ENCODE measurements around the gene PCGF1. TPM values are rescaled to one million over a fixed set of nuclear protein-coding genes. Genes with fewer than 3 reads are reported as not detected.

The PCGF1 gene
- total RNA-seq, 2 experiments from 2014 or later = 11.6 to 13.8 TPM

- Histone ChIP-seq H3K4me1 (ENCODE audit: insufficient read depth, low read length) (peaks cover 45% of the 10 kb centered on the region), H3K27ac (ENCODE audit: low read depth in 1 of 2, low read length in 2 of 2) (no peak overlapping the region), H3K36me3 (ENCODE audit: insufficient read depth, low read length) (no peaks in the 10 kb centered on the region), H3K9me3 (ENCODE audit: control insufficient read depth in 1 of 2, insufficient read depth in 1 of 2, low read length in 2 of 2) (peaks cover 0 to 36% of the 10 kb centered on the region in 2 experiments), H3K27me3 (ENCODE audit: control insufficient read depth in 1 of 2, insufficient read depth in 2 of 2, low read length in 2 of 2) (peaks cover 56 to 58% of the 10 kb centered on the region in 2 experiments), H3K4me3 (ENCODE audit: low read length) (no peak overlapping the region)
- TF ChIP-seq CTCF (IDR thresholded peaks at IDR 0.05) = no peak
- Mint-ChIP-seq H3K4me1 (ENCODE audit: low read depth) (peaks cover 28% of the 10 kb centered on the region), H3K27me3 (peaks cover 73% of the 10 kb centered on the region), H3K9me3 (no peaks in the 10 kb centered on the region), H3K36me3 (ENCODE audit: low read depth) (peaks cover 1% of the 10 kb centered on the region), H3K4me3 (peak overlapping the region; percentile 69), H3K27ac (no peak overlapping the region)
- CTCF ChIA-PET = no interaction called here
- intact Hi-C loops (cut with DNase I, micrococcal nuclease) = no loop called here
- DNase-seq = no peak
- POLR2A ChIA-PET = interaction anchor here (0.7 to 2.0 kb wide), 4 partner anchors 9 to 18 kb away, joined by 3 to 10 read pairs (median 3); partner anchors contain the start of genes AUP1 and HTRA2
- ATAC-seq (ENCODE audit: poor library complexity) = no peak
Observed at GRCh38 chr2:74512744-74513604, 5.5 kb upstream of the PCGF1 start.

- H3K36me3 Mint-ChIP-seq (ENCODE audit: low read depth) = peaks cover 17% of the 10 kb centered on the region
- POLR2A ChIA-PET = interaction anchor here (1.1 to 4.4 kb wide), 3 partner anchors 21 to 53 kb away, joined by 3 to 23 read pairs (median 3); partner anchors contain the start of genes MRPL53 and WBP1
Observed at GRCh38 chr2:74511104-74511989, 3.9 kb upstream of the PCGF1 start.

More at GRCh38 chr2:74511104-74511989, 3.9 kb upstream of the PCGF1 start:
- DNase-seq (no peak), ATAC-seq (ENCODE audit: poor library complexity) (no peak)
- no peaks in the 10 kb centered on the region for H3K36me3 ChIP-seq (ENCODE audit: insufficient read depth, low read length)
- no peak overlapping the region for H3K4me3 ChIP-seq (ENCODE audit: low read length)
- H3K27me3 ChIP-seq (ENCODE audit: control insufficient read depth in 1 of 2, insufficient read depth in 2 of 2, low read length in 2 of 2) = peaks cover 40 to 44% of the 10 kb centered on the region in 2 experiments
- Mint-ChIP-seq H3K27ac (no peak overlapping the region), H3K4me1 (ENCODE audit: low read depth) (peaks cover 35% of the 10 kb centered on the region), H3K27me3 (peaks cover 70% of the 10 kb centered on the region), H3K4me3 (peak overlapping the region; percentile 30), H3K9me3 (no peaks in the 10 kb centered on the region)
- intact Hi-C loops (cut with DNase I, micrococcal nuclease) = no loop called here
- H3K9me3 ChIP-seq (ENCODE audit: control insufficient read depth in 1 of 2, insufficient read depth in 1 of 2, low read length in 2 of 2) = peaks cover 0 to 32% of the 10 kb centered on the region in 2 experiments
- CTCF ChIA-PET = no interaction called here
- no peak overlapping the region for H3K27ac ChIP-seq (ENCODE audit: low read depth in 1 of 2, low read length in 2 of 2)
- TF ChIP-seq CTCF (IDR thresholded peaks at IDR 0.05) = no peak
- peaks cover 53% of the 10 kb centered on the region for H3K4me1 ChIP-seq (ENCODE audit: insufficient read depth, low read length)

Measured in CD4-positive, alpha-beta T cell (primary cell).